HG03460 (cell line): ENCODE results near the gene PTPRD.
"Not testable (repeated sequence)": the region's sequence is repeated elsewhere in the genome, so short reads cannot be mapped to it uniquely, and the experiment has no call there.

ENCODE experiments used
- ATAC-seq: cut with Tn5 transposase; IDR thresholded peaks from one replicate; pipeline ENCODE4 v1.9.1; 2021; ENCODE audit not compliant: unreplicated experiment

PTPRD gene

GRCh38 chr9:8717146-8717545 is 1895.7 kb downstream of the PTPRD start:
- no peak for ATAC-seq

- ATAC-seq = no peak
These were observed 1897.0 kb downstream of the PTPRD start for GRCh38 chr9:8715788-8716187.

- no peak for ATAC-seq
These were observed 1899.0 kb downstream of the PTPRD start for GRCh38 chr9:8713811-8714165.

- no peak for ATAC-seq
These were observed 1899.5 kb downstream of the PTPRD start for GRCh38 chr9:8713149-8713810.

- no peak for ATAC-seq
These were observed 1903.1 kb downstream of the PTPRD start for GRCh38 chr9:8709731-8710130.

- ATAC-seq = no peak
These were observed 1904.1 kb downstream of the PTPRD start for GRCh38 chr9:8708728-8709127.

GRCh38 chr9:8706998-8707397 is 1905.8 kb downstream of the PTPRD start:
- ATAC-seq = no peak

- ATAC-seq = no peak
These were observed 1906.3 kb downstream of the PTPRD start for GRCh38 chr9:8706531-8706930.

GRCh38 chr9:8705861-8706260 is 1906.9 kb downstream of the PTPRD start:
- ATAC-seq = no peak

GRCh38 chr9:8703904-8704303 is 1908.9 kb downstream of the PTPRD start:
- ATAC-seq = no peak

GRCh38 chr9:8701904-8702303 is 1910.9 kb downstream of the PTPRD start:
- ATAC-seq = no peak

- not testable (repeated sequence) for ATAC-seq
These were observed 1915.2 kb downstream of the PTPRD start for GRCh38 chr9:8697565-8697964.

- ATAC-seq = no peak
These were observed 1916.3 kb downstream of the PTPRD start for GRCh38 chr9:8696516-8696915.

GRCh38 chr9:8694983-8695588 is 1917.7 kb downstream of the PTPRD start:
- no peak for ATAC-seq

GRCh38 chr9:8693464-8693863 is 1919.3 kb downstream of the PTPRD start:
- no peak for ATAC-seq

- ATAC-seq = no peak
These were observed 1926.3 kb downstream of the PTPRD start for GRCh38 chr9:8686516-8686915.

GRCh38 chr9:8685825-8686224 is 1927.0 kb downstream of the PTPRD start:
- no peak for ATAC-seq

- ATAC-seq = no peak
These were observed 1927.7 kb downstream of the PTPRD start for GRCh38 chr9:8684978-8685708.

GRCh38 chr9:8683496-8683895 is 1929.3 kb downstream of the PTPRD start:
- no peak for ATAC-seq

GRCh38 chr9:8680658-8681057 is 1932.1 kb downstream of the PTPRD start:
- no peak for ATAC-seq

GRCh38 chr9:8680157-8680556 is 1932.6 kb downstream of the PTPRD start:
- no peak for ATAC-seq

GRCh38 chr9:8679371-8679822 is 1933.4 kb downstream of the PTPRD start:
- ATAC-seq = no peak
